ENCODE results near the gene SH3BP4. TPM values are rescaled to one million over a fixed set of nuclear protein-coding genes. Genes with fewer than 3 reads are reported as not detected.

Gene SH3BP4
- total RNA-seq, 1 donor from 2014 or later, result 53.4 TPM

DNA sequence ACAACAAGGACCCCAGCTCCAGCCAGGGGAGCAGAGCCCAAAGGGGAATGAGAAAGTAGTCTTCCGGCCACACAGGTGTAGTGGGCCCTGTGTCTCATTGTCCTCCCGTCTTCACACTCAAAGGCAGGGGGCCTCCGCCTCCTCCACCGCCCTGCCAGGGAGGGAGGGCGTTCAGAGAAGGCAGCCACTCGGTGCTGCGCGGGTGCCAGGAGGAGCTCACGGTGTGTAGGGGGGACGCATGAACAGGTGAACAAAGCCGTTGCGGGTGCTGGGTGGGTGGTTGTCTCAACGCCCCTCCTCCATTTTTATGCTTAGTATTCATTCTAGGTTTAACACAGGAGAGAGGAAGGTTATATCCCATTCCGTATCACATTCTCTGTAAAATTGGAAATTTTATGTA is 36.7 kb downstream of the SH3BP4 start:
- Mint-ChIP-seq H3K36me3 (peaks cover 71% of the 10 kb centered on the region), H3K4me1 (peaks cover 18% of the 10 kb centered on the region), H3K9me3 (peaks cover 47% of the 10 kb centered on the region), H3K27me3 (ENCODE audit: insufficient read depth, low read depth) (peaks cover 5% of the 10 kb centered on the region), H3K27ac (no peak overlapping the region), H3K4me3 (no peak overlapping the region)
- Histone ChIP-seq H4K20me1 (ENCODE audit: low read depth) (peaks cover 51% of the 10 kb centered on the region), H3K9me3 (ENCODE audit: low read depth) (no peaks in the 10 kb centered on the region), H3K4me2 (no peak overlapping the region), H3K27ac (no peak overlapping the region), H3F3A (ENCODE audit: low read depth) (no peaks in the 10 kb centered on the region), H3K9ac (no peak overlapping the region), H3K4me3 (no peak overlapping the region), H3K27me3 (no peaks in the 10 kb centered on the region), H3K36me3 (no peaks in the 10 kb centered on the region), H2AFZ (replicated peaks) (no peak overlapping the region), H3K4me1 (peaks cover 10% of the 10 kb centered on the region), H3K79me2 (ENCODE audit: low read depth) (peaks cover 100% of the 10 kb centered on the region)
- no peak for TF ChIP-seq EZH2 (IDR thresholded peaks at IDR 0.05)
- TF ChIP-seq EZH2phosphoT487 (IDR thresholded peaks at IDR 0.05), result no peak
- TF ChIP-seq, protein P1, sequence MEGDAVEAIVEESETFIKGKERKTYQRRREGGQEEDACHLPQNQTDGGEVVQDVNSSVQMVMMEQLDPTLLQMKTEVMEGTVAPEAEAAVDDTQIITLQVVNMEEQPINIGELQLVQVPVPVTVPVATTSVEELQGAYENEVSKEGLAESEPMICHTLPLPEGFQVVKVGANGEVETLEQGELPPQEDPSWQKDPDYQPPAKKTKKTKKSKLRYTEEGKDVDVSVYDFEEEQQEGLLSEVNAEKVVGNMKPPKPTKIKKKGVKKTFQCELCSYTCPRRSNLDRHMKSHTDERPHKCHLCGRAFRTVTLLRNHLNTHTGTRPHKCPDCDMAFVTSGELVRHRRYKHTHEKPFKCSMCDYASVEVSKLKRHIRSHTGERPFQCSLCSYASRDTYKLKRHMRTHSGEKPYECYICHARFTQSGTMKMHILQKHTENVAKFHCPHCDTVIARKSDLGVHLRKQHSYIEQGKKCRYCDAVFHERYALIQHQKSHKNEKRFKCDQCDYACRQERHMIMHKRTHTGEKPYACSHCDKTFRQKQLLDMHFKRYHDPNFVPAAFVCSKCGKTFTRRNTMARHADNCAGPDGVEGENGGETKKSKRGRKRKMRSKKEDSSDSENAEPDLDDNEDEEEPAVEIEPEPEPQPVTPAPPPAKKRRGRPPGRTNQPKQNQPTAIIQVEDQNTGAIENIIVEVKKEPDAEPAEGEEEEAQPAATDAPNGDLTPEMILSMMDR (IDR thresholded peaks at IDR 0.05), result no peak
- DNase-seq (ENCODE audit: low spot score), result no peak

DNA sequence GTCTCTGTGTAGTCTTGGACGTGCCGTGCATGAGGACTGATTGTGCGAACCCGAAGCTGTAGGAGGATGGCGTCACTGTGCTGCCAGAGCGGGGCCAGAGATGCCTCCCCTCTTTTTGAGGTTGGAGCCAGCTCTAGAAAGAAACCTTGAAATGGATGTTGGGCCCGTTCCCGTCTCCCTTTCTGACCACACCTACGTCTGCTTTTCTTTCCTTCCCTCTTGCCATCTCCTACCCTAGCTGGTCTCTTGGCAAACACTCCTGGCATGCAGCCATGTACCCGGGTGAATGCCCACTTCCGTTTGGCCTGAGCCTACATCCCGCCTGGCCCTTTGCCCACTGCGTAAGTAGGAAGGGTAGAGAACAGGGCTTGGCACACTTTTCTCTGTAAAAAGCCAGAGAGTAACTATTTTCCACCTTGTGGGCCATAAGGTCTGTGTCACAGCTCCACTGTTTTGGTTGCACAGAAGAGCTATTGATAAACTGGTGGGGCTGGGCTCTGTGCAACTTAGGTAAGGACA is 37.4 kb downstream of the SH3BP4 start:
- H3K4me3 ChIP-seq, result no peak overlapping the region
- no peak overlapping the region for H3K27ac Mint-ChIP-seq

DNA sequence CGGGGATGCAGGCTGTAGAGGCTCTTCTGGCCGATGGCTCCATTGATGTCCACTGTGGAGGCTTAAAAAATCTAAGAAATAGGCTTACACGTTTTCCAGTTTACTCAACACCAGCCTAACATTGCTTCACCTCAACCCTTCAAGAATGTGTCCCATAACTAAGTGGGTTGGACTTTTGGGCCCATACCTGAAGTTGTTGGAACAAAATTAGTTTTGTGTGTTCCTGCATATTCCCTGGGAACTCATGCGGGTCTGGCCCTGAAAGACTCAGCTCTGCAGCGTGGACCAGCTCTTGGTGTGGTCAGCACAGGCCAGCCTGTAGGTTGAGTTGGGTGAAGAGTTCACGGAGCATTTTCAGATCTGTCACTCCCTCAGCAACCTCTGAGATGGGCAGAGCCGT is 38.5 kb downstream of the SH3BP4 start:
- Histone ChIP-seq H3K27me3 (no peaks in the 10 kb centered on the region), H3K36me3 (no peaks in the 10 kb centered on the region)
- H3K27ac Mint-ChIP-seq, result no peak overlapping the region

More for the DNA sequence above, 37.4 kb downstream of the SH3BP4 start:
- H3F3A ChIP-seq (ENCODE audit: low read depth), result peaks cover 8% of the 10 kb centered on the region
- TF ChIP-seq EZH2phosphoT487 (IDR thresholded peaks at IDR 0.05) (no peak), EZH2 (IDR thresholded peaks at IDR 0.05) (no peak)
- TF ChIP-seq, protein P1 (IDR thresholded peaks at IDR 0.05), result no peak
- no peaks in the 10 kb centered on the region for H3K9me3 ChIP-seq (ENCODE audit: low read depth)
- peaks cover 51% of the 10 kb centered on the region for H4K20me1 ChIP-seq (ENCODE audit: low read depth)
- H3K4me1 ChIP-seq, result peaks cover 12% of the 10 kb centered on the region
- no peak overlapping the region for H3K27ac ChIP-seq
- no peak overlapping the region for H3K4me2 ChIP-seq
- no peaks in the 10 kb centered on the region for H3K27me3 ChIP-seq
- peaks cover 100% of the 10 kb centered on the region for H3K79me2 ChIP-seq (ENCODE audit: low read depth)
- Mint-ChIP-seq H3K27me3 (ENCODE audit: insufficient read depth, low read depth) (peaks cover 5% of the 10 kb centered on the region), H3K36me3 (peaks cover 77% of the 10 kb centered on the region), H3K4me3 (no peak overlapping the region), H3K9me3 (peaks cover 53% of the 10 kb centered on the region), H3K4me1 (peaks cover 18% of the 10 kb centered on the region)
- no peak overlapping the region for H3K9ac ChIP-seq
- H3K36me3 ChIP-seq, result no peaks in the 10 kb centered on the region
- no peak for DNase-seq (ENCODE audit: low spot score)
- H2AFZ ChIP-seq (replicated peaks), result no peak overlapping the region

DNA sequence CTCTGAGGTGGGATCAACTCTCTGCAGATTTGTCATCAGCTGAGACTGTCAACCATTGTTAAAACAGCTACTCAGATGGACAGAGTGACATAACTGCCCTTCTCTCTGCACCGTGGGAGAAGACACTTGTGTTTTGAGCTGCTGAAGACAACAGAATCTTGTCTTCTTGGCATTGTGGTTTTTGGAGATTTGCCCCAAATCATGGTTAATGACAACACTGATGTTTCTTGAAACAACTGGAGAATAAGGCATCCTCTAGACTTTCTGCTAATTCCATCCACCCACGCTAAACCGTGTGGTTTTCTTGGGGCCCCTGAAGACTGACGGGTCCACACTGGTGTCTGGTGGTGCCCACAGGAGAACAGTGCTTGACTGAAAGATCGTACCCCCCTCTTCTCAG is 39.5 kb downstream of the SH3BP4 start:
- Histone ChIP-seq H3K4me1 (peaks cover 33% of the 10 kb centered on the region), H3K9me3 (ENCODE audit: low read depth) (no peaks in the 10 kb centered on the region), H4K20me1 (ENCODE audit: low read depth) (peaks cover 52% of the 10 kb centered on the region), H3K36me3 (no peaks in the 10 kb centered on the region), H3K27me3 (no peaks in the 10 kb centered on the region), H3K4me2 (no peak overlapping the region), H3F3A (ENCODE audit: low read depth) (peaks cover 26% of the 10 kb centered on the region), H3K4me3 (no peak overlapping the region), H2AFZ (replicated peaks) (no peak overlapping the region), H3K27ac (no peak overlapping the region), H3K9ac (no peak overlapping the region), H3K79me2 (ENCODE audit: low read depth) (peaks cover 100% of the 10 kb centered on the region)
- Mint-ChIP-seq H3K4me1 (peaks cover 30% of the 10 kb centered on the region), H3K9me3 (peaks cover 52% of the 10 kb centered on the region), H3K27me3 (ENCODE audit: insufficient read depth, low read depth) (peaks cover 5% of the 10 kb centered on the region), H3K27ac (peak overlapping the region; percentile 37), H3K36me3 (peaks cover 66% of the 10 kb centered on the region), H3K4me3 (no peak overlapping the region)
- no peak for DNase-seq (ENCODE audit: low spot score)
- TF ChIP-seq, protein P1 (IDR thresholded peaks at IDR 0.05), result no peak

More for the DNA sequence above, 38.5 kb downstream of the SH3BP4 start:
- Histone ChIP-seq H4K20me1 (ENCODE audit: low read depth) (peaks cover 51% of the 10 kb centered on the region), H3K9ac (no peak overlapping the region), H3K4me2 (no peak overlapping the region), H3K27ac (no peak overlapping the region), H3F3A (ENCODE audit: low read depth) (peaks cover 17% of the 10 kb centered on the region), H3K9me3 (ENCODE audit: low read depth) (no peaks in the 10 kb centered on the region), H2AFZ (replicated peaks) (no peak overlapping the region), H3K4me1 (peaks cover 23% of the 10 kb centered on the region), H3K4me3 (no peak overlapping the region), H3K79me2 (ENCODE audit: low read depth) (peaks cover 100% of the 10 kb centered on the region)
- H3K4me3 Mint-ChIP-seq, result no peak overlapping the region
- DNase-seq (ENCODE audit: low spot score), result no peak
- peaks cover 53% of the 10 kb centered on the region for H3K9me3 Mint-ChIP-seq
- H3K4me1 Mint-ChIP-seq, result peaks cover 20% of the 10 kb centered on the region
- peaks cover 5% of the 10 kb centered on the region for H3K27me3 Mint-ChIP-seq (ENCODE audit: insufficient read depth, low read depth)
- no peak for TF ChIP-seq EZH2phosphoT487 (IDR thresholded peaks at IDR 0.05)
- H3K36me3 Mint-ChIP-seq, result peaks cover 71% of the 10 kb centered on the region

Data from neural progenitor cell (in vitro differentiated cells).